Psoas muscle (tissue), 8 donors: Measurements from ENCODE around the gene PDIA6. TPM values are rescaled to one million over a fixed set of nuclear protein-coding genes. Genes with fewer than 3 reads are reported as not detected.

Experiments used
- ATAC-seq, 4 donors: fragments of 200-7000 bp; cut with Tn5 transposase; one replicate each; pipeline ENCODE4 v1.9.1; 2020; ENCODE audit warnings: moderate library complexity in 3 of 4, mild to moderate bottlenecking in 2 of 4
- DNase-seq, 2 donors: peaks; one replicate each; pipeline ENCODE4 v3.0.0-alpha.2; 2020
- H3K27ac ChIP-seq: fragments of 200-600 bp; one replicate; pipeline ENCODE4 v1.8.0; 2022
- H3K27me3 ChIP-seq, 3 donors: fragments of 200-600 bp in 1 of 3; one replicate each; pipeline versions ENCODE4 v1.6.1 to v1.8.0; 2013 to 2022; ENCODE audit warnings: low read length in 2 of 3, mild to moderate bottlenecking in 2 of 3, moderate library complexity in 1 of 3; ENCODE audit not compliant: insufficient read depth in 3 of 3
- H3K36me3 ChIP-seq, 2 donors: fragments of 200-600 bp in 1 of 2; one replicate each; pipeline versions ENCODE4 v1.6.1 to v1.8.0; 2013 to 2022; ENCODE audit warnings: low read depth in 1 of 2, mild to moderate bottlenecking in 1 of 2, moderate library complexity in 1 of 2; ENCODE audit not compliant: insufficient read depth in 1 of 2
- H3K4me1 ChIP-seq: fragments of 200-600 bp; one replicate; pipeline ENCODE4 v1.8.0; 2022
- H3K4me3 ChIP-seq: fragments of 200-600 bp; one replicate; pipeline ENCODE4 v1.8.0; 2022; ENCODE audit warnings: mild to moderate bottlenecking
- H3K9me3 ChIP-seq: fragments of 200-600 bp; one replicate; pipeline ENCODE4 v1.8.0; 2022
- WGBS, 3 donors: extraction: QIAGEN DNeasy Blood & Tissue Kit; methylation state at CpG; one replicate each; pipeline versions ENCODE4 v1.1.6 to v1.1.7; 2013; 5-methylcytosine and 5-hydroxymethylcytosine counted together
- intact Hi-C, 2 donors: fragments of 100-400 bp; cut with DNase I; formaldehyde crosslinking; loops; one replicate each; pipeline versions ENCODE4 v1.11.0 to v1.14.2; 2022
- polyA plus RNA-seq, 3 donors: library from polyadenylated mRNA; stranded (reverse); fragments of 200-250 nt; gene quantifications; one replicate each; pipeline ENCODE4 v1.2.3, GENCODE V29; 2013
- total RNA-seq, 4 donors: library from RNA; stranded (reverse); fragmentation: NEBNext Ultra II Directional in 2 of 4; extraction: Animal tissue kit (Norgen Biotek cat#: 25700) in 2 of 4; gene quantifications; one replicate each; pipeline versions ENCODE4 v1.2.1 to v1.2.4, GENCODE V29; 2021 to 2023
- TF ChIP-seq, protein P1 (sequence below): fragments of 200-600 bp; IDR thresholded peaks from one replicate; pipeline ENCODE4 v1.8.0; 2022; ENCODE audit warnings: antibody characterized with exemption
- donor health status: healthy with polysubstance abuse.
- donor health status: DM: no; HTN: no; CAD: no; lungs with moderate emphysema.
- donor health status: Bipolar disorder and iron deficiency.
- donor health status: healthy.
- donor health status: DM: yes; HTN: yes; CAD: no.
- donor health status: DM: no; HTN: no; CAD: no.
- donor health status: DM: no; HTN: no; CAD: no.
- donor health status: DM: yes; HTN: yes; CAD: no.

Gene PDIA6
- total and polyA plus RNA-seq, 7 donors: 40.1 to 139 (median 56.7) TPM

DNA sequence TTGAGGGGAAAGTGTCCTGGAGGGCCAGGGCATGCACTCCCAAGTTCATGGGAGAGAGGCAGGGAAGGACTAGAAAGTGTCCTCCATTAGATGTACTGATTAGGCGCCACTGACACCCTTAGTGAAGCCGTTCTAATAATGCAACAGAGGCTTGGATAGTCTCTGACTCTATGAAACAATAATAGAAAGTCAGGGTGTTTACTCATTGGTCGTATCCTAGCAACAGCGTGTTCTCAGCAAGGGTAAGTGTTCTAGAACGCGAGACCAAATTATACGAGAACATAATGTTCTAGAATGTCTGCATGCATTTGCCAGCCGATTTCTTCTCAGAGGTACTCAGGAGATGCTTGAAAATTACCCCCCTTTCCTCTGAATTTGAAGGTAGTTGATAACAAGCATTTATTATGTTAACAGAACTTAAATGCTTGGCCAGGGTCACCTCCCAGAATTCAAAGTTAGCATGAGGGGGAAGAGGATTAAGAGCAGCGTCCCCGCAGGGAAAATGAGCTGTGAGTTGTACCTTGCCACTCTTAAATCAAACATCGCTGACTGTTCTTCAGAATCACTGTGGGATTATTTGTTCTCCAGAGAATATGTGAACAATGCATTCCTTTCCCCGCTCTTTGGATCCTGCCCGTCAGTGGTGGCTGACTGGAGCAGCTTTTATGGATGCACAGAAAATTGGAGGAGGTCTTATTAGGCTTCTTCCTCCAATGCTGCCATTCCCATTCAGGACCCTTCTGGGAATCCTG lies 33.7 kb upstream of the PDIA6 start:
- DNase-seq (no peak), ATAC-seq (peak; percentile 47 to 78 (median 74))
- WGBS, 3 donors: 35 to 38% (median 38%) methylated on average over 13 of the region's 13 CpGs
- no peak overlapping the region for H3K4me3 ChIP-seq
- H3K27me3 ChIP-seq: no peaks in the 10 kb centered on the region
- H3K4me1 ChIP-seq: peaks cover 30% of the 10 kb centered on the region
- TF ChIP-seq, protein P1, sequence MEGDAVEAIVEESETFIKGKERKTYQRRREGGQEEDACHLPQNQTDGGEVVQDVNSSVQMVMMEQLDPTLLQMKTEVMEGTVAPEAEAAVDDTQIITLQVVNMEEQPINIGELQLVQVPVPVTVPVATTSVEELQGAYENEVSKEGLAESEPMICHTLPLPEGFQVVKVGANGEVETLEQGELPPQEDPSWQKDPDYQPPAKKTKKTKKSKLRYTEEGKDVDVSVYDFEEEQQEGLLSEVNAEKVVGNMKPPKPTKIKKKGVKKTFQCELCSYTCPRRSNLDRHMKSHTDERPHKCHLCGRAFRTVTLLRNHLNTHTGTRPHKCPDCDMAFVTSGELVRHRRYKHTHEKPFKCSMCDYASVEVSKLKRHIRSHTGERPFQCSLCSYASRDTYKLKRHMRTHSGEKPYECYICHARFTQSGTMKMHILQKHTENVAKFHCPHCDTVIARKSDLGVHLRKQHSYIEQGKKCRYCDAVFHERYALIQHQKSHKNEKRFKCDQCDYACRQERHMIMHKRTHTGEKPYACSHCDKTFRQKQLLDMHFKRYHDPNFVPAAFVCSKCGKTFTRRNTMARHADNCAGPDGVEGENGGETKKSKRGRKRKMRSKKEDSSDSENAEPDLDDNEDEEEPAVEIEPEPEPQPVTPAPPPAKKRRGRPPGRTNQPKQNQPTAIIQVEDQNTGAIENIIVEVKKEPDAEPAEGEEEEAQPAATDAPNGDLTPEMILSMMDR: no peak
- H3K27ac ChIP-seq: peak overlapping the region; percentile 74
- intact Hi-C loops: no loop called here
- H3K36me3 ChIP-seq: no peaks in the 10 kb centered on the region
- peaks cover 5% of the 10 kb centered on the region for H3K9me3 ChIP-seq

DNA sequence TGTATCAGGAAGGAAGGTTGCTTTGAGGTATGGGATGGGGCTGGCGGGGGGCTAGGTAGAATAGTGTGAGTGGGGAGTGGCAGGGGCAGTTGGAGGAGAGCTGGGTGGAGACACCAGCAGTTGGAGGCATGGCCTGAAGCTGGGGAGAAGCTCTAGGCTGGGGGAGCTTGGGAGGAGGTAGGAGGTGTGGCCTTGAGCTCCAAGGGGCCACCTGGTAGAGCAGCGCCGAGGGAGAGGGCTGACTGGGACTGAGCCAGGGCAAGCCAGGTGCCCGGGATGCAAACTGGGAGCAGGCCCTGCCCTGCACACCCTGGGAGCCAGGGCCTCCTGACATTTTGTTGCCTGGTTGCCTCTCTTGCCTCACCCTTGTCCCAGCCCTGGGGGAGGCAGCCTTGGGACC lies 33.1 kb upstream of the PDIA6 start:
- Histone ChIP-seq H3K27me3 (no peaks in the 10 kb centered on the region), H3K9me3 (peaks cover 5% of the 10 kb centered on the region), H3K4me1 (peaks cover 30% of the 10 kb centered on the region), H3K4me3 (no peak overlapping the region), H3K27ac (peak overlapping the region; percentile 74), H3K36me3 (no peaks in the 10 kb centered on the region)
- WGBS, 3 donors: 68 to 74% (median 69%) methylated on average over 2 to 4 of the region's 4 CpGs
- DNase-seq (no peak), ATAC-seq (peak in 3 of 4 donors; percentile 1 to 10 (median 7))
- TF ChIP-seq, protein P1: no peak
- intact Hi-C loops: no loop called here

DNA sequence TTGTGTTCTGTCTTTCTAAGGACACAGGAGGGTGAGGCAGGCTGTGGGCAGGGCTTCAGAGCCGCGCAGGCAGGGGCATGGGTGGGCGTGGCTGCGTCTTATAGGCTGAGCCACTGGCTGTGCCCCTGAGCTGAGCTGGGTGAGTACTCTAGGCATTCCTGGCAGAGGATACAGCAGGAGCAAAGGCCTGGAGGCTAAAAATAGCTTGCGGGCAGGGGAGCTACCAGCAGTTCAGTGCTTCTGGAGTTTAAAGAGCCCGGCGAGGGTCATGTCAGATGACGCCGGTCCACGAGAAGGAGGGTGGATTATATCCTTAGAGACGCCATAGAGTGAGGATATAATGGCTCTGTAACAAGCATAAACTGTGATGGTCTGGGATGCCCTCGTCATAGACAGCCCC lies 31.5 kb upstream of the PDIA6 start:
- Histone ChIP-seq H3K27ac (peak overlapping the region; percentile 58), H3K9me3 (peaks cover 5% of the 10 kb centered on the region), H3K4me3 (peak overlapping the region; percentile 42), H3K36me3 (no peaks in the 10 kb centered on the region), H3K4me1 (peaks cover 30% of the 10 kb centered on the region), H3K27me3 (no peaks in the 10 kb centered on the region)
- DNase-seq (peak; percentile 81 to 93), ATAC-seq (peak; percentile 84 to 93 (median 88))
- TF ChIP-seq, protein P1: no peak
- intact Hi-C loops: no loop called here
- 9 to 15% (median 11%) methylated on average over 11 to 12 of the region's 12 CpGs for WGBS, 3 donors

DNA sequence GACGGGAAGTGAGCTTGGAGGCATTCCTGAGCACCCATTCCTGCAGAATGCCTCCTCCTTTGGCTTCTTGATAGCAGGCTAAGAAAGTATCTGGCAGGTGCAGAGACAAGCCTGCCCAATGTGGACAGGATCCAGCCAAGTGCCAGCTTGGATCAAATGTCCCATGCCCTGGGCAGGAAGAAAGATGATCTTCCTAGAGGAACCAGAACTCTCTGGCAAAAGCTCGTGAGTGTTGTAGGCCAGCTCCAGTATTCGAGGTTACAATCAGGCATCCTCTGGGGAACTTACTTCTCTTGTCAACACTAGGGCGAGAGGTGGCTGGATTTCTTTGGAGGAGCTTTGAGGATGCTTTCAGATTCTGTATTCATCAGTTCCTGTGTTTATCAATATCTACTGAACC lies 29.9 kb upstream of the PDIA6 start:
- no peak for DNase-seq
- TF ChIP-seq, protein P1: no peak
- intact Hi-C loops: no loop called here
- no peaks in the 10 kb centered on the region for H3K27me3 ChIP-seq
- H3K36me3 ChIP-seq: no peaks in the 10 kb centered on the region
- H3K9me3 ChIP-seq: peaks cover 5% of the 10 kb centered on the region
- peak; percentile 2 to 62 (median 13) for ATAC-seq
- H3K27ac ChIP-seq: peak overlapping the region; percentile 46
- WGBS, 3 donors: 23 to 32% (median 29%) methylated on average over 4 of the region's 4 CpGs
- H3K4me3 ChIP-seq: no peak overlapping the region
- H3K4me1 ChIP-seq: peaks cover 30% of the 10 kb centered on the region
